GM11168 (cell line): Measurements from ENCODE around the gene INPP5A.
"Not testable (repeated sequence)": the region's sequence is repeated elsewhere in the genome, so short reads cannot be mapped to it uniquely, and the experiment has no call there.

ENCODE experiments used
- in situ Hi-C: fragments of 300-500 bp; cut with MboI; formaldehyde crosslinking; loops from one replicate; pipeline ENCODE4 v1.12.0; 2022; ENCODE audit warnings: low sequenced_read_pairs; ENCODE audit not compliant: unreplicated experiment

INPP5A gene

GRCh38 chr10:132545659-132546367, 8.2 kb downstream of the INPP5A start:
- in situ Hi-C loops, result no loop called here

- in situ Hi-C loops, result no loop called here
Measured at GRCh38 chr10:132546567-132547420, 9.2 kb downstream of the INPP5A start.

GRCh38 chr10:132547421-132547861, 9.9 kb downstream of the INPP5A start:
- in situ Hi-C loops, result no loop called here

GRCh38 chr10:132548106-132548823, 10.7 kb downstream of the INPP5A start:
- in situ Hi-C loops, result no loop called here

- in situ Hi-C loops, result no loop called here
Measured at GRCh38 chr10:132548869-132549268, 11.3 kb downstream of the INPP5A start.

- in situ Hi-C loops, result no loop called here
Measured at GRCh38 chr10:132549371-132549770, 11.8 kb downstream of the INPP5A start.

- in situ Hi-C loops, result no loop called here
Measured at GRCh38 chr10:132550366-132551092, 12.9 kb downstream of the INPP5A start.

GRCh38 chr10:132551093-132551807, 13.7 kb downstream of the INPP5A start:
- in situ Hi-C loops, result no loop called here

GRCh38 chr10:132551808-132552130, 14.2 kb downstream of the INPP5A start:
- in situ Hi-C loops, result no loop called here

GRCh38 chr10:132552635-132553034, 15.0 kb downstream of the INPP5A start:
- in situ Hi-C loops, result not testable (repeated sequence)

GRCh38 chr10:132553568-132553967, 16.0 kb downstream of the INPP5A start:
- in situ Hi-C loops, result not testable (repeated sequence)

GRCh38 chr10:132554053-132554990, 16.7 kb downstream of the INPP5A start:
- in situ Hi-C loops, result no loop called here

GRCh38 chr10:132554991-132555647, 17.5 kb downstream of the INPP5A start:
- in situ Hi-C loops, result no loop called here

- in situ Hi-C loops, result no loop called here
Measured at GRCh38 chr10:132555648-132556575, 18.3 kb downstream of the INPP5A start.

- in situ Hi-C loops, result no loop called here
Measured at GRCh38 chr10:132556994-132557441, 19.4 kb downstream of the INPP5A start.

GRCh38 chr10:132557696-132558515, 20.3 kb downstream of the INPP5A start:
- in situ Hi-C loops, result no loop called here
